Stimulated activated CD8-positive, alpha-beta memory T cell treated with anti-CD3 and anti-CD28 coated beads, Interleukin-7, amount 100 ng/mL, for 1 hour (primary cell): ENCODE results near the gene TNFAIP6.
"Not testable (repeated sequence)": the region's sequence is repeated elsewhere in the genome, so short reads cannot be mapped to it uniquely, and the experiment has no call there.

Source experiments
- DNase-seq, 2 donors: peaks; one replicate each; pipeline ENCODE4 v3.0.0-alpha.2; 2020; ENCODE audit warnings: low read depth in 2 of 2

Gene TNFAIP6

GRCh38 chr2:151417650-151418049 lies 60.3 kb downstream of the TNFAIP6 start:
- DNase-seq: no peak

- not testable (repeated sequence) for DNase-seq
Measured at GRCh38 chr2:151421681-151422080, 64.3 kb downstream of the TNFAIP6 start.

- DNase-seq: no peak
Measured at GRCh38 chr2:151422917-151423439, 65.6 kb downstream of the TNFAIP6 start.

GRCh38 chr2:151423760-151424159 lies 66.4 kb downstream of the TNFAIP6 start:
- DNase-seq: no peak
